CD14-positive monocyte (primary cell): ENCODE data around the gene SERPINA9. TPM values are rescaled to one million over a fixed set of nuclear protein-coding genes. Genes with fewer than 3 reads are reported as not detected.
"Not testable (repeated sequence)": the region's sequence is repeated elsewhere in the genome, so short reads cannot be mapped to it uniquely, and the experiment has no call there.

ENCODE experiments used
- DNase-seq, 3 donors: peaks; one replicate each; pipeline ENCODE4 v3.0.0-alpha.2; 2011 to 2022
- H2AFZ ChIP-seq: 2 replicates; pipeline ENCODE4 v1.6.0; 2012; ENCODE audit warnings: mild to moderate bottlenecking, low read depth, low read length, inconsistent platforms; ENCODE audit not compliant: insufficient read depth, poor library complexity, severe bottlenecking
- H3K27ac ChIP-seq, 2 donors: 1 replicate in 1 of 2; 2 replicates in 1 of 2; pipeline ENCODE4 v1.5.1; 2012 to 2013; ENCODE audit warnings: low read length in 2 of 2, control low read depth in 1 of 2, inconsistent platforms in 1 of 2, low read depth in 1 of 2, mild to moderate bottlenecking in 1 of 2
- H3K27me3 ChIP-seq, 2 donors: one replicate each; pipeline versions ENCODE4 v1.6.0 to v1.6.1; 2011 to 2013; ENCODE audit warnings: low read length in 2 of 2; ENCODE audit not compliant: control insufficient read depth in 2 of 2, insufficient read depth in 2 of 2
- H3K36me3 ChIP-seq, 2 donors: replicated peaks in 1 of 2; 1 replicate in 1 of 2; 2 replicates in 1 of 2; pipeline versions ENCODE4 v1.5.1 to v1.6.1; 2012 to 2013; ENCODE audit warnings: low read length in 2 of 2, control low read depth in 1 of 2, inconsistent platforms in 1 of 2, mild to moderate bottlenecking in 1 of 2; ENCODE audit not compliant: insufficient read depth in 2 of 2, control insufficient read depth in 1 of 2
- H3K4me1 ChIP-seq, 2 donors: 1 replicate in 1 of 2; 2 replicates in 1 of 2; pipeline versions ENCODE4 v1.5.1 to v1.6.1; 2012 to 2013; ENCODE audit warnings: low read length in 2 of 2, control low read depth in 1 of 2, inconsistent platforms in 1 of 2, mild to moderate bottlenecking in 1 of 2, moderate library complexity in 1 of 2; ENCODE audit not compliant: insufficient read depth in 2 of 2, control insufficient read depth in 1 of 2
- H3K4me2 ChIP-seq: replicated peaks from 2 replicates; pipeline ENCODE3; 2012; ENCODE audit warnings: low read length, moderate library complexity, mild to moderate bottlenecking; ENCODE audit not compliant: poor library complexity, severe bottlenecking; ENCODE audit errors: extremely low read depth
- H3K4me3 ChIP-seq, 3 experiments: fragments of 200-600 bp in 1 of 3; sonication (generic) in 1 of 3; replicated peaks in 1 of 3; 1 replicate in 2 of 3; 2 replicates in 1 of 3; pipeline ENCODE4 v1.5.1; 2011 to 2013; ENCODE audit warnings: low read length in 3 of 3, mild to moderate bottlenecking in 3 of 3, control low read depth in 2 of 3, low read depth in 2 of 3, inconsistent platforms in 1 of 3, moderate library complexity in 1 of 3
- H3K79me2 ChIP-seq: 2 replicates; pipeline ENCODE4 v1.6.0; 2012; ENCODE audit warnings: mild to moderate bottlenecking, control low read depth, inconsistent platforms, low read length, moderate library complexity; ENCODE audit not compliant: insufficient read depth
- H3K9ac ChIP-seq: 2 replicates; pipeline ENCODE4 v1.6.0; 2017; ENCODE audit warnings: low read length, mild to moderate bottlenecking; ENCODE audit not compliant: insufficient read depth, poor library complexity, severe bottlenecking
- H3K9me3 ChIP-seq, 2 donors: replicated peaks in 1 of 2; 1 replicate in 1 of 2; 2 replicates in 1 of 2; pipeline versions ENCODE4 v1.5.1 to v1.6.1; 2012 to 2013; ENCODE audit warnings: low read length in 2 of 2, control low read depth in 1 of 2; ENCODE audit not compliant: control insufficient read depth in 1 of 2, insufficient read depth in 1 of 2
- H4K20me1 ChIP-seq: 2 replicates; pipeline ENCODE4 v1.6.0; 2012; ENCODE audit warnings: mild to moderate bottlenecking, low read length, control low read depth, moderate library complexity; ENCODE audit not compliant: insufficient read depth
- H3K27ac Mint-ChIP-seq, 7 donors: one replicate each; pipeline ENCODE4 v1.8.0; 2020; ENCODE audit warnings: mild to moderate bottlenecking in 7 of 7, mixed read lengths in 7 of 7, moderate library complexity in 6 of 7, inconsistent platforms in 2 of 7
- H3K27me3 Mint-ChIP-seq, 3 donors: one replicate each; pipeline ENCODE4 v1.8.0; 2021 to 2022; ENCODE audit warnings: low read depth in 3 of 3, mild to moderate bottlenecking in 3 of 3, mixed read lengths in 3 of 3, moderate library complexity in 3 of 3, inconsistent platforms in 1 of 3
- H3K36me3 Mint-ChIP-seq, 2 donors: one replicate each; pipeline ENCODE4 v1.8.0; 2020; ENCODE audit warnings: mixed read lengths in 2 of 2, inconsistent platforms in 1 of 2, mild to moderate bottlenecking in 1 of 2
- H3K4me1 Mint-ChIP-seq: one replicate; pipeline ENCODE4 v1.8.0; 2020; ENCODE audit warnings: mild to moderate bottlenecking, mixed read lengths
- H3K4me3 Mint-ChIP-seq, 2 donors: one replicate each; pipeline ENCODE4 v1.8.0; 2020; ENCODE audit warnings: mild to moderate bottlenecking in 2 of 2, mixed read lengths in 2 of 2, moderate library complexity in 1 of 2
- H3K9me3 Mint-ChIP-seq, 7 donors: one replicate each; pipeline ENCODE4 v1.8.0; 2020 to 2022; ENCODE audit warnings: mixed read lengths in 7 of 7, mild to moderate bottlenecking in 6 of 7, moderate library complexity in 6 of 7, inconsistent platforms in 2 of 7
- WGBS: methylation state at CpG from one replicate; pipeline ENCODE4 v1.1.5; 2013; ENCODE audit warnings: missing lambda C conversion rate; ENCODE audit not compliant: insufficient coverage; 5-methylcytosine and 5-hydroxymethylcytosine counted together
- intact Hi-C, 2 donors: fragments of 100-400 bp; cut with micrococcal nuclease; formaldehyde crosslinking; loops; one replicate each; pipeline versions ENCODE4 v1.15.0 to v1.15.1; 2023
- polyA plus RNA-seq, 3 donors: library from polyadenylated mRNA; depleted of rRNA in 1 of 3; unstranded in 2 of 3; stranded (reverse) in 1 of 3; fragments of 300-500 nt in 2 of 3; fragments of >200 nt in 1 of 3; fragmentation: Illumina TruSeq in 2 of 3; gene quantifications; 1 replicate in 2 of 3; 2 replicates in 1 of 3; pipeline ENCODE4 v1.2.3, GENCODE V29; 2012 to 2021
- TF ChIP-seq, protein P1 (sequence below): fragments of 200-600 bp; IDR thresholded peaks from one replicate; pipeline ENCODE4 v1.8.0; 2022; ENCODE audit warnings: antibody characterized with exemption, mild to moderate bottlenecking

The SERPINA9 gene
- polyA plus RNA-seq, 3 donors, result not detected

- TF ChIP-seq, protein P1, sequence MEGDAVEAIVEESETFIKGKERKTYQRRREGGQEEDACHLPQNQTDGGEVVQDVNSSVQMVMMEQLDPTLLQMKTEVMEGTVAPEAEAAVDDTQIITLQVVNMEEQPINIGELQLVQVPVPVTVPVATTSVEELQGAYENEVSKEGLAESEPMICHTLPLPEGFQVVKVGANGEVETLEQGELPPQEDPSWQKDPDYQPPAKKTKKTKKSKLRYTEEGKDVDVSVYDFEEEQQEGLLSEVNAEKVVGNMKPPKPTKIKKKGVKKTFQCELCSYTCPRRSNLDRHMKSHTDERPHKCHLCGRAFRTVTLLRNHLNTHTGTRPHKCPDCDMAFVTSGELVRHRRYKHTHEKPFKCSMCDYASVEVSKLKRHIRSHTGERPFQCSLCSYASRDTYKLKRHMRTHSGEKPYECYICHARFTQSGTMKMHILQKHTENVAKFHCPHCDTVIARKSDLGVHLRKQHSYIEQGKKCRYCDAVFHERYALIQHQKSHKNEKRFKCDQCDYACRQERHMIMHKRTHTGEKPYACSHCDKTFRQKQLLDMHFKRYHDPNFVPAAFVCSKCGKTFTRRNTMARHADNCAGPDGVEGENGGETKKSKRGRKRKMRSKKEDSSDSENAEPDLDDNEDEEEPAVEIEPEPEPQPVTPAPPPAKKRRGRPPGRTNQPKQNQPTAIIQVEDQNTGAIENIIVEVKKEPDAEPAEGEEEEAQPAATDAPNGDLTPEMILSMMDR, result no peak
- Histone ChIP-seq H3K36me3 (no peaks in the 10 kb centered on the region), H3K27me3 (peaks cover 4 to 19% of the 10 kb centered on the region in 2 donors), H3K4me1 (peaks cover 11 to 14% of the 10 kb centered on the region in 2 donors), H4K20me1 (no peaks in the 10 kb centered on the region), H3K79me2 (no peaks in the 10 kb centered on the region), H3K27ac (no peak overlapping the region), H3K9ac (no peak overlapping the region), H3K4me2 (no peak overlapping the region), H2AFZ (no peak overlapping the region), H3K4me3 (no peak overlapping the region), H3K9me3 (no peaks in the 10 kb centered on the region)
- H3K4me1 Mint-ChIP-seq, result peaks cover 24% of the 10 kb centered on the region
- intact Hi-C loops, result no loop called here
- 100% methylated on average over 2 of the region's 2 CpGs for WGBS
- peaks cover 0 to 6% (median 5%) of the 10 kb centered on the region in 7 donors for H3K9me3 Mint-ChIP-seq
- no peaks in the 10 kb centered on the region for H3K36me3 Mint-ChIP-seq
- peak overlapping the region in 1 of 7 donors; percentile 48 for H3K27ac Mint-ChIP-seq
- DNase-seq, result no peak
- H3K27me3 Mint-ChIP-seq, result peaks cover 13 to 18% (median 13%) of the 10 kb centered on the region in 3 donors
- peak overlapping the region in 1 of 2 donors; percentile 46 for H3K4me3 Mint-ChIP-seq
These were observed 54.7 kb downstream of the SERPINA9 start for GRCh38 chr14:94421316-94421715.

- not testable (repeated sequence) for H3K9me3 ChIP-seq, H3K27ac Mint-ChIP-seq, H4K20me1 ChIP-seq, H3K4me3 ChIP-seq, H3K27ac ChIP-seq, H3K9me3 Mint-ChIP-seq, H3K4me1 ChIP-seq, H3K9ac ChIP-seq, H3K4me3 Mint-ChIP-seq, H3K36me3 Mint-ChIP-seq, H3K4me1 Mint-ChIP-seq, H3K36me3 ChIP-seq, H3K4me2 ChIP-seq, H2AFZ ChIP-seq, H3K79me2 ChIP-seq
- peaks cover 14 to 17% (median 14%) of the 10 kb centered on the region in 3 donors for H3K27me3 Mint-ChIP-seq
- peak in 1 of 3 donors; percentile 41 for DNase-seq
- WGBS, result no CpG with 5 or more reads among the region's 3 CpGs
- intact Hi-C loops, result loop anchor here in 1 of 2 donors (5.0 kb wide), 2 partner anchors 35 to 60 kb away; no protein-coding TSS in a partner anchor
- H3K27me3 ChIP-seq, result peaks cover 4 to 20% of the 10 kb centered on the region in 2 donors
These were observed 58.3 kb downstream of the SERPINA9 start for GRCh38 chr14:94417497-94418205.

Other genes starting within 250 kb of the SERPINA9 start
- not detected for gene SERPINA10, start 182.9 kb downstream of the SERPINA9 start, polyA plus RNA-seq
- gene SERPINA6, start 152.9 kb downstream of the SERPINA9 start, polyA plus RNA-seq, result not detected
- gene SERPINA2, start 109.5 kb downstream of the SERPINA9 start, polyA plus RNA-seq, result under 1 TPM in 1 of 3 donors, not detected in 2; 0.09 TPM
- gene SERPINA1, start 87.6 kb downstream of the SERPINA9 start, polyA plus RNA-seq, result 1,000 to 10,000 TPM; 1,278 to 2,075 (median 2,042) TPM
- gene SERPINA11, start 23.4 kb downstream of the SERPINA9 start, polyA plus RNA-seq, result not detected
- gene SERPINA12, start 33.3 kb upstream of the SERPINA9 start, polyA plus RNA-seq, result not detected
- gene SERPINA4, start 85.2 kb upstream of the SERPINA9 start, polyA plus RNA-seq, result not detected
- gene SERPINA5, start 105.2 kb upstream of the SERPINA9 start, polyA plus RNA-seq, result not detected
- not detected for gene SERPINA3, start 136.2 kb upstream of the SERPINA9 start, polyA plus RNA-seq